Activated CD4-positive, alpha-beta T cell treated with anti-CD3 and anti-CD28 coated beads, Interleukin-2, amount 50 U/mL, for 4 hours (primary cell): ENCODE data around the gene NCF4.

Experiments used
- DNase-seq, 2 experiments: peaks; one replicate each; pipeline ENCODE4 v3.0.0-alpha.2; 2020

The NCF4 gene

GRCh38 chr22:36924151-36924698 lies 63.4 kb downstream of the NCF4 start:
- no peak for DNase-seq

- DNase-seq: no peak
These were observed 64.8 kb downstream of the NCF4 start for GRCh38 chr22:36925388-36926290.

- DNase-seq: no peak
These were observed 65.5 kb downstream of the NCF4 start for GRCh38 chr22:36926309-36926708.

- no peak for DNase-seq
These were observed 66.1 kb downstream of the NCF4 start for GRCh38 chr22:36926721-36927435.
